K562 (cell line): ENCODE measurements around the gene TPPP. TPM values are rescaled to one million over a fixed set of nuclear protein-coding genes. Genes with fewer than 3 reads are reported as not detected.
"Not testable (repeated sequence)": the region's sequence is repeated elsewhere in the genome, so short reads cannot be mapped to it uniquely, and the experiment has no call there.

ENCODE experiments used
- ATAC-seq: fragments of 200-7000 bp; cut with Tn5 transposase; 3 replicates; pipeline ENCODE4 v1.9.1; 2020; ENCODE audit warnings: moderate library complexity
- BruUV-seq: library from RNA; stranded (reverse); fragments of 400-500 nt; replicated peaks from 2 replicates; lab custom pipeline; 2021; lab: Mats Ljungman, UMichigan
- CTCF ChIA-PET: fragments of 300-600 bp; formaldehyde crosslinking; extraction: SDS; loops from one replicate; lab custom pipeline; 2021; ENCODE audit warnings: low intra/inter-chr PET ratio; lab: Yijun Ruan, JAX
- POLR2A ChIA-PET: fragments of 300-600, 350-650 bp; sonication (Branson Sonifier 250); formaldehyde crosslinking; extraction: SDS; loops from one replicate; lab custom pipeline; 2021; ENCODE audit warnings: antibody characterized with exemption, inconsistent platforms; lab: Yijun Ruan, JAX
- DNase-seq, 4 experiments: peaks; one replicate each; pipeline versions ENCODE4 v3.0.0 to v3.0.0-alpha.2; 2011 to 2018; ENCODE audit warnings: low spot score in 3 of 4, mixed read lengths in 3 of 4; ENCODE audit errors: extremely low read depth in 1 of 4
- FAIRE-seq: peaks from 2 replicates; lab custom pipeline; 2011; peaks lifted over from hg19 to GRCh38; lab: Jason Lieb, UNC
- H2AFZ ChIP-seq: 2 replicates; pipeline ENCODE4 v1.6.0; 2011; ENCODE audit warnings: low read depth, low read length, control low read depth, inconsistent platforms
- H3K27ac ChIP-seq: fragments of 200-600 bp; 3 replicates; pipeline ENCODE4 v1.8.0; 2011; ENCODE audit warnings: low read depth, mild to moderate bottlenecking, control low read depth, inconsistent platforms, low read length, moderate library complexity, mixed read lengths; ENCODE audit errors: extremely low read depth
- H3K27me3 ChIP-seq, 2 experiments: fragments of 300-600 bp in 1 of 2; 2 replicates in 1 of 2; 3 replicates in 1 of 2; pipeline versions ENCODE4 v1.6.0 to v1.8.0; 2011; ENCODE audit warnings: inconsistent platforms in 2 of 2, low read length in 2 of 2, mild to moderate bottlenecking in 1 of 2, mixed read lengths in 1 of 2, moderate library complexity in 1 of 2; ENCODE audit not compliant: control insufficient read depth in 2 of 2, insufficient read depth in 2 of 2
- H3K36me3 ChIP-seq: fragments of 300-600 bp; 3 replicates; pipeline ENCODE4 v1.8.0; 2011; ENCODE audit warnings: mild to moderate bottlenecking, low read length, inconsistent platforms; ENCODE audit not compliant: control insufficient read depth, insufficient read depth
- H3K4me1 ChIP-seq, 2 experiments: fragments of 200-600 bp in 1 of 2; replicated peaks in 1 of 2; 2 replicates in 1 of 2; 3 replicates in 1 of 2; pipeline versions ENCODE4 v1.5.1 to v1.8.0; 2011; ENCODE audit warnings: inconsistent platforms in 2 of 2, low read length in 2 of 2, mild to moderate bottlenecking in 1 of 2, mixed read lengths in 1 of 2, moderate library complexity in 1 of 2; ENCODE audit not compliant: control insufficient read depth in 2 of 2, insufficient read depth in 2 of 2
- H3K4me2 ChIP-seq: 2 replicates; pipeline ENCODE4 v1.6.1; 2011; ENCODE audit warnings: low read length, control low read depth, inconsistent platforms, mixed read lengths; ENCODE audit not compliant: insufficient read depth
- H3K4me3 ChIP-seq: fragments of 200-600 bp; sonication (generic), shearing (Covaris generic); 2 replicates; pipeline ENCODE4 v1.5.1; 2016; ENCODE audit warnings: control low read depth, inconsistent platforms
- H3K79me2 ChIP-seq: fragments of 200-600 bp; 3 replicates; pipeline ENCODE4 v1.8.0; 2011; ENCODE audit warnings: low read length, inconsistent platforms; ENCODE audit not compliant: control insufficient read depth, insufficient read depth
- H3K9ac ChIP-seq, 2 experiments: 2 replicates each; pipeline versions ENCODE4 v1.6.0 to v1.6.1; 2011; ENCODE audit warnings: low read depth in 2 of 2, low read length in 2 of 2, control low read depth in 1 of 2, inconsistent platforms in 1 of 2, mild to moderate bottlenecking in 1 of 2, mixed read lengths in 1 of 2; ENCODE audit not compliant: insufficient read depth in 1 of 2
- H3K9me1 ChIP-seq: one replicate; pipeline ENCODE4 v1.6.0; 2011; ENCODE audit warnings: inconsistent platforms, mild to moderate bottlenecking, low read length, moderate library complexity; ENCODE audit not compliant: control insufficient read depth, insufficient read depth
- H3K9me3 ChIP-seq: replicated peaks from 2 replicates; pipeline ENCODE4 v1.5.1; 2011; ENCODE audit warnings: low read depth, low read length, inconsistent platforms; ENCODE audit not compliant: control insufficient read depth, insufficient read depth
- H4K20me1 ChIP-seq: replicated peaks from 2 replicates; pipeline ENCODE4 v1.6.1; 2011; ENCODE audit warnings: low read length, inconsistent platforms, mixed read lengths; ENCODE audit not compliant: control insufficient read depth, insufficient read depth
- MYNN ChIP-seq, 2 experiments: sonication (generic); formaldehyde crosslinking in 1 of 2; IDR thresholded peaks; 2 replicates each; pipeline versions ENCODE4 v1.5.0 to v1.6.1; 2016 to 2020; ENCODE audit warnings: antibody characterized with exemption in 1 of 2, missing genetic modification reagents in 1 of 2
- ZNF766 ChIP-seq: fragments of 200-800 bp; sonication (Bioruptor generic); conservative IDR thresholded peaks from 2 replicates; pipeline ENCODE4 v1.6.1; 2016; ENCODE audit warnings: missing genetic modification characterization, missing compliant biosample characterization
- WGBS: fragments of 100-300 bp; shearing (Covaris generic); methylation state at CpG from one replicate; pipeline ENCODE4 v1.1.6; 2016; ENCODE audit warnings: low coverage, mixed read lengths; ENCODE audit not compliant: insufficient coverage; ENCODE audit errors: missing lambda C conversion rate; 5-methylcytosine and 5-hydroxymethylcytosine counted together
- in situ Hi-C: fragments of 300-500 bp; cut with MboI; formaldehyde crosslinking; loops from 4 replicates; pipeline ENCODE4 v1.15.0; 2018; ENCODE audit warnings: inconsistent platforms, mixed read lengths
- intact Hi-C: fragments of 100-400 bp; cut with micrococcal nuclease; formaldehyde crosslinking; loops from 2 replicates; pipeline ENCODE4 v1.14.2; 2022
- polyA plus RNA-seq, 8 experiments: library from polyadenylated mRNA; depleted of rRNA in 4 of 8; stranded (reverse) in 5 of 8; unstranded in 3 of 8; fragments of >200 nt; fragmentation: Nextera tagmentation in 2 of 8; fragmentation: Illumina TruSeq in 1 of 8; extraction: Ambion mirVana in 2 of 8; extraction: Trizol in 1 of 8; gene quantifications; 2 replicates each; pipeline versions ENCODE4 v1.2.1 to v1.2.3, GENCODE V29; 2011 to 2014; ENCODE audit warnings: inconsistent platforms in 1 of 8, missing spikeins in 1 of 8
- total RNA-seq, 7 experiments: library from RNA; depleted of rRNA in 6 of 7; stranded (reverse); fragments of >200 nt in 6 of 7; fragmentation: Illumina TruSeq in 2 of 7; extraction: Trizol in 2 of 7; gene quantifications; 2 replicates each; pipeline versions ENCODE4 v1.2.1 to v1.2.3, GENCODE V29; 2011 to 2021; ENCODE audit warnings: low replicate concordance in 1 of 7

Gene TPPP
- total and polyA plus RNA-seq, 9 of the 15 experiments (the other 6 are each of a cell fraction or from before 2014, with no cell fraction given), result 0.01 to 0.07 (median 0.03) TPM; not detected in 6

DNA sequence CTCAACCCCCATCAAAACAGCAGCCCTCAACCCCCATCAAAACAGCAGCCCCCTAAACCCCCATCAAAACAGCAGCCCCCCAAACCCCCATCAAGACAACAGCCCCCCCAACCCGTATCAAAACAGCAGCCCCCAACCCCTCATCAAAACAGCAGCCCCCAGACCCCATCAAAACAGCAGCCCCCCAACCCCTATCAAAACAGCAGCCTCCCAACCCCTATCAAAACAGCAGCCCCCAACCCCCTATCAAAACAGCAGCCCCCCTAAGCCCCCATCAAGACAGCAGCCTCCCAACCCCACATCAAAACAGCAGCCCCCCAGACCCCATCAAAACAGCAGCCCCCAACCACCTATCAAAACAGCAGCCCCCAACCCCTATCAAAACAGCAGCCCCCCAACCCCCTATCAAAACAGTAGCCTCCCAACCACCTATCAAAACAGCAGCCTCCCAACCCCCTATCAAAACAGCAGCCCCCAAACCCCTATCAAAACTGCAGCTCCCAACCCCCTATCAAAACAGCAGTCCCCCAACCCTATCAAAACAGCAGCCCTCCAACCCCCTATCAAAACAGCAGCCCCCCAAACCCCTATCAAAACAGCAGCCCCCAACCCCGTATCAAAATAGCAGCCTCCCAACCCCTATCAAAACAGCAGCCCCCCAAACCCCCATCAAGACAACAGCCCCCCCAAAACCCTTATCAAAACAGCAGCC lies 1.2 kb downstream of the TPPP start:
- H3K4me2 ChIP-seq, result no peak overlapping the region
- H3K27me3 ChIP-seq, result 0 out of 5 replicates have a peak, but pooled peaks cover 0 to under 1% of the 10 kb centered on the region in 2 experiments
- POLR2A ChIA-PET, result no interaction called here
- intact Hi-C loops (no loop called here), in situ Hi-C loops (no loop called here)
- H3K9me3 ChIP-seq, result no peaks in the 10 kb centered on the region
- no peak overlapping the region for H2AFZ ChIP-seq
- CTCF ChIA-PET, result no interaction called here
- no peaks in the 10 kb centered on the region for H3K9me1 ChIP-seq
- H3K9ac ChIP-seq, result no peak overlapping the region
- no peaks in the 10 kb centered on the region for H4K20me1 ChIP-seq
- BruUV-seq, result no TSS peak
- no peak overlapping the region for H3K4me3 ChIP-seq
- no peak overlapping the region for H3K27ac ChIP-seq
- FAIRE-seq, result no peak
- peak; percentile 98 for TF ChIP-seq MYNN (IDR thresholded peaks at IDR 0.05)
- no peak for TF ChIP-seq MYNN (CRISPR knock-in tag; IDR thresholded peaks at IDR 0.05)
- TF ChIP-seq ZNF766 (CRISPR knock-in tag), result no peak
- TF ChIP-seq, all 486 proteins: peak for 1
- ATAC-seq (no peak), DNase-seq (no peak)
- H3K36me3 ChIP-seq, result no peaks in the 10 kb centered on the region
- WGBS, result 0% methylated on average over 1 of the region's 2 CpGs
- H3K4me1 ChIP-seq, result peaks cover 0 to 19% of the 10 kb centered on the region in 2 experiments; a peak in 2 of 5 replicates
- no peaks in the 10 kb centered on the region for H3K79me2 ChIP-seq

GRCh38 chr5:691049-691448 lies 2.1 kb downstream of the TPPP start:
- DNase-seq, H3K9me3 ChIP-seq, FAIRE-seq, H3K36me3 ChIP-seq, H3K4me3 ChIP-seq, H4K20me1 ChIP-seq, H3K27ac ChIP-seq, H3K4me2 ChIP-seq, H2AFZ ChIP-seq, POLR2A ChIA-PET, H3K9ac ChIP-seq, H3K9me1 ChIP-seq, CTCF ChIA-PET, ATAC-seq, in situ Hi-C loops, intact Hi-C loops, H3K79me2 ChIP-seq, BruUV-seq, H3K27me3 ChIP-seq: not testable (repeated sequence)
- peaks cover 0 to 19% of the 10 kb centered on the region in 2 experiments; a peak in 2 of 5 replicates for H3K4me1 ChIP-seq
- WGBS, result no CpG with 5 or more reads among the region's 23 CpGs

- H2AFZ ChIP-seq, H3K9me3 ChIP-seq, H3K27ac ChIP-seq, DNase-seq, H4K20me1 ChIP-seq, H3K27me3 ChIP-seq, H3K36me3 ChIP-seq, CTCF ChIA-PET, FAIRE-seq, ATAC-seq, POLR2A ChIA-PET, BruUV-seq, H3K79me2 ChIP-seq, in situ Hi-C loops, H3K4me3 ChIP-seq, H3K9me1 ChIP-seq, intact Hi-C loops, H3K4me2 ChIP-seq, H3K9ac ChIP-seq: not testable (repeated sequence)
- no CpG with 5 or more reads among the region's 12 CpGs for WGBS
- peaks cover 0 to 19% of the 10 kb centered on the region in 2 experiments; a peak in 2 of 5 replicates for H3K4me1 ChIP-seq
Measured at GRCh38 chr5:690293-690692, 2.9 kb downstream of the TPPP start.
